ENCODE data around the gene DELE1.

DELE1 gene

GRCh38 chr5:141933151-141933550 is 9.5 kb downstream of the DELE1 start:
- POLR2A ChIA-PET: interaction anchor here (0.6 kb wide), 1 partner anchor 946 kb away, joined by 3 read pairs; no protein-coding TSS in a partner anchor

GRCh38 chr5:141934099-141934844 is 10.6 kb downstream of the DELE1 start:
- Histone ChIP-seq H3K27ac (ENCODE audit: insufficient read depth in 1 of 2, low read depth in 1 of 2, low read length in 2 of 2, poor library complexity in 1 of 2, severe bottlenecking in 2 of 2) (no peak overlapping the region), H3K9me3 (ENCODE audit: control extremely low read depth in 1 of 5, control insufficient read depth in 4 of 5, insufficient read depth in 2 of 5, low read depth in 1 of 5, low read length in 4 of 5) (no peaks in the 10 kb centered on the region), H3K4me1 (ENCODE audit: control extremely low read depth in 1 of 4, control insufficient read depth in 4 of 4, insufficient read depth in 4 of 4, low read length in 3 of 4) (no peaks in the 10 kb centered on the region), H3K36me3 (ENCODE audit: control insufficient read depth in 4 of 4, insufficient read depth in 4 of 4, low read length in 3 of 4) (peaks cover 39 to 87% (median 73%) of the 10 kb centered on the region in 4 experiments), H3K27me3 (replicated peaks in 2 of 5; ENCODE audit: control insufficient read depth in 4 of 5, insufficient read depth in 5 of 5, low read length in 4 of 5) (no peaks in the 10 kb centered on the region), H3K4me3 (ENCODE audit: control insufficient read depth in 1 of 7, extremely low read depth in 1 of 7, insufficient read depth in 4 of 7, low read depth in 2 of 7, low read length in 6 of 7) (no peak overlapping the region)
- 100% methylated on average over 10 of the region's 11 CpGs for WGBS (ENCODE audit: insufficient coverage)
- CTCF ChIA-PET: interaction anchor here (0.8 to 2.9 kb wide), 3 partner anchors 11 to 242 kb away, joined by 3 to 7 read pairs (median 3); partner anchors contain the start of gene DELE1
- DNase-seq: no peak
- POLR2A ChIA-PET: no interaction called here

More at GRCh38 chr5:141933151-141933550, 9.5 kb downstream of the DELE1 start:
- CTCF ChIA-PET: interaction anchor here (1.3 to 2.9 kb wide), 3 partner anchors 10 to 241 kb away, joined by 3 to 7 read pairs (median 6); partner anchors contain the start of gene DELE1
- Histone ChIP-seq H3K27me3 (replicated peaks in 2 of 5; ENCODE audit: control insufficient read depth in 4 of 5, insufficient read depth in 5 of 5, low read length in 4 of 5) (no peaks in the 10 kb centered on the region), H3K9me3 (ENCODE audit: control extremely low read depth in 1 of 5, control insufficient read depth in 4 of 5, insufficient read depth in 2 of 5, low read depth in 1 of 5, low read length in 4 of 5) (no peaks in the 10 kb centered on the region), H3K36me3 (ENCODE audit: control insufficient read depth in 4 of 4, insufficient read depth in 4 of 4, low read length in 3 of 4) (peaks cover 37 to 89% (median 71%) of the 10 kb centered on the region in 4 experiments), H3K4me1 (ENCODE audit: control extremely low read depth in 1 of 4, control insufficient read depth in 4 of 4, insufficient read depth in 4 of 4, low read length in 3 of 4) (no peaks in the 10 kb centered on the region), H3K27ac (ENCODE audit: insufficient read depth in 1 of 2, low read depth in 1 of 2, low read length in 2 of 2, poor library complexity in 1 of 2, severe bottlenecking in 2 of 2) (no peak overlapping the region), H3K4me3 (ENCODE audit: control insufficient read depth in 1 of 7, extremely low read depth in 1 of 7, insufficient read depth in 4 of 7, low read depth in 2 of 7, low read length in 6 of 7) (no peak overlapping the region)
- whole genome bisulfite sequencing (ENCODE audit: insufficient coverage): 94% methylated on average over 6 of the region's 7 CpGs
- no peak for DNase-seq

GRCh38 chr5:141935538-141935937 is 11.9 kb downstream of the DELE1 start:
- CTCF ChIA-PET: interaction anchor here (2.9 kb wide), 1 partner anchor 243 kb away, joined by 7 read pairs; no protein-coding TSS in a partner anchor
- DNase-seq: no peak
- Histone ChIP-seq H3K4me1 (ENCODE audit: control extremely low read depth in 1 of 4, control insufficient read depth in 4 of 4, insufficient read depth in 4 of 4, low read length in 3 of 4) (peaks cover 0 to 4% (median 4%) of the 10 kb centered on the region in 4 experiments), H3K9me3 (ENCODE audit: control extremely low read depth in 1 of 5, control insufficient read depth in 4 of 5, insufficient read depth in 2 of 5, low read depth in 1 of 5, low read length in 4 of 5) (no peaks in the 10 kb centered on the region), H3K27ac (ENCODE audit: insufficient read depth in 1 of 2, low read depth in 1 of 2, low read length in 2 of 2, poor library complexity in 1 of 2, severe bottlenecking in 2 of 2) (no peak overlapping the region), H3K36me3 (ENCODE audit: control insufficient read depth in 4 of 4, insufficient read depth in 4 of 4, low read length in 3 of 4) (peaks cover 31 to 82% (median 67%) of the 10 kb centered on the region in 4 experiments), H3K27me3 (replicated peaks in 2 of 5; ENCODE audit: control insufficient read depth in 4 of 5, insufficient read depth in 5 of 5, low read length in 4 of 5) (no peaks in the 10 kb centered on the region), H3K4me3 (ENCODE audit: control insufficient read depth in 1 of 7, extremely low read depth in 1 of 7, insufficient read depth in 4 of 7, low read depth in 2 of 7, low read length in 6 of 7) (no peak overlapping the region)
- POLR2A ChIA-PET: no interaction called here
- WGBS (ENCODE audit: insufficient coverage): 97% methylated on average over 3 of the region's 4 CpGs

- Histone ChIP-seq H3K27me3 (replicated peaks in 2 of 5; ENCODE audit: control insufficient read depth in 4 of 5, insufficient read depth in 5 of 5, low read length in 4 of 5) (no peaks in the 10 kb centered on the region), H3K4me1 (ENCODE audit: control extremely low read depth in 1 of 4, control insufficient read depth in 4 of 4, insufficient read depth in 4 of 4, low read length in 3 of 4) (peaks cover 0 to 19% (median 14%) of the 10 kb centered on the region in 4 experiments), H3K4me3 (ENCODE audit: control insufficient read depth in 1 of 7, extremely low read depth in 1 of 7, insufficient read depth in 4 of 7, low read depth in 2 of 7, low read length in 6 of 7) (no peak overlapping the region), H3K36me3 (ENCODE audit: control insufficient read depth in 4 of 4, insufficient read depth in 4 of 4, low read length in 3 of 4) (peaks cover 13 to 37% (median 31%) of the 10 kb centered on the region in 4 experiments), H3K27ac (ENCODE audit: insufficient read depth in 1 of 2, low read depth in 1 of 2, low read length in 2 of 2, poor library complexity in 1 of 2, severe bottlenecking in 2 of 2) (no peak overlapping the region), H3K9me3 (ENCODE audit: control extremely low read depth in 1 of 5, control insufficient read depth in 4 of 5, insufficient read depth in 2 of 5, low read depth in 1 of 5, low read length in 4 of 5) (no peaks in the 10 kb centered on the region)
- POLR2A ChIA-PET: interaction anchor here (0.7 to 1.0 kb wide), 2 partner anchors 23 to 26 kb away, joined by 3 to 4 read pairs; no protein-coding TSS in a partner anchor
- peak in 2 of 3 donors; percentile 15 to 28 for DNase-seq
- WGBS (ENCODE audit: insufficient coverage): 2% methylated on average over 4 of the region's 6 CpGs
- CTCF ChIA-PET: interaction anchor here (0.7 to 11.9 kb wide), 9 partner anchors 10 to 249 kb away, joined by 3 to 154 read pairs (median 5); partner anchors contain the start of genes DELE1 and PCDH12
These were observed 17.1 kb downstream of the DELE1 start for GRCh38 chr5:141940695-141941271.

GRCh38 chr5:141941307-141941706 is 17.6 kb downstream of the DELE1 start:
- Histone ChIP-seq H3K9me3 (ENCODE audit: control extremely low read depth in 1 of 5, control insufficient read depth in 4 of 5, insufficient read depth in 2 of 5, low read depth in 1 of 5, low read length in 4 of 5) (no peaks in the 10 kb centered on the region), H3K27me3 (replicated peaks in 2 of 5; ENCODE audit: control insufficient read depth in 4 of 5, insufficient read depth in 5 of 5, low read length in 4 of 5) (no peaks in the 10 kb centered on the region), H3K36me3 (ENCODE audit: control insufficient read depth in 4 of 4, insufficient read depth in 4 of 4, low read length in 3 of 4) (peaks cover 10 to 33% (median 28%) of the 10 kb centered on the region in 4 experiments), H3K4me3 (ENCODE audit: control insufficient read depth in 1 of 7, extremely low read depth in 1 of 7, insufficient read depth in 4 of 7, low read depth in 2 of 7, low read length in 6 of 7) (no peak overlapping the region), H3K27ac (ENCODE audit: insufficient read depth in 1 of 2, low read depth in 1 of 2, low read length in 2 of 2, poor library complexity in 1 of 2, severe bottlenecking in 2 of 2) (no peak overlapping the region), H3K4me1 (ENCODE audit: control extremely low read depth in 1 of 4, control insufficient read depth in 4 of 4, insufficient read depth in 4 of 4, low read length in 3 of 4) (peaks cover 0 to 21% (median 14%) of the 10 kb centered on the region in 4 experiments)
- peak in 2 of 3 donors; percentile 39 to 53 for DNase-seq
- ChIA-PET CTCF (interaction anchor here (1.0 to 11.9 kb wide), 7 partner anchors 11 to 249 kb away, joined by 3 to 154 read pairs (median 7); partner anchors contain the start of genes DELE1 and PCDH12), POLR2A (interaction anchor here (0.7 to 1.0 kb wide), 2 partner anchors 22 to 27 kb away, joined by 3 to 4 read pairs; no protein-coding TSS in a partner anchor)
- WGBS (ENCODE audit: insufficient coverage): 44% methylated on average over 5 of the region's 6 CpGs

GRCh38 chr5:141941779-141942178 is 18.1 kb downstream of the DELE1 start:
- Histone ChIP-seq H3K36me3 (ENCODE audit: control insufficient read depth in 4 of 4, insufficient read depth in 4 of 4, low read length in 3 of 4) (peaks cover 9 to 30% (median 25%) of the 10 kb centered on the region in 4 experiments), H3K4me3 (ENCODE audit: control insufficient read depth in 1 of 7, extremely low read depth in 1 of 7, insufficient read depth in 4 of 7, low read depth in 2 of 7, low read length in 6 of 7) (no peak overlapping the region), H3K9me3 (ENCODE audit: control extremely low read depth in 1 of 5, control insufficient read depth in 4 of 5, insufficient read depth in 2 of 5, low read depth in 1 of 5, low read length in 4 of 5) (no peaks in the 10 kb centered on the region), H3K27ac (ENCODE audit: insufficient read depth in 1 of 2, low read depth in 1 of 2, low read length in 2 of 2, poor library complexity in 1 of 2, severe bottlenecking in 2 of 2) (no peak overlapping the region), H3K27me3 (replicated peaks in 2 of 5; ENCODE audit: control insufficient read depth in 4 of 5, insufficient read depth in 5 of 5, low read length in 4 of 5) (no peaks in the 10 kb centered on the region), H3K4me1 (ENCODE audit: control extremely low read depth in 1 of 4, control insufficient read depth in 4 of 4, insufficient read depth in 4 of 4, low read length in 3 of 4) (peaks cover 0 to 21% (median 14%) of the 10 kb centered on the region in 4 experiments)
- DNase-seq: no peak
- no CpG with 5 or more reads among the region's 6 CpGs for WGBS (ENCODE audit: insufficient coverage)
- ChIA-PET POLR2A (interaction anchor here (0.7 kb wide), 1 partner anchor 22 kb away, joined by 3 read pairs; no protein-coding TSS in a partner anchor), CTCF (interaction anchor here (0.6 to 11.9 kb wide), 7 partner anchors 11 to 250 kb away, joined by 3 to 154 read pairs (median 7); partner anchors contain the start of genes DELE1 and PCDH12)

Measured in common myeloid progenitor, CD34-positive (primary cell).